Gastrocnemius medialis (tissue), 4 donors: ENCODE results near the gene C12orf75.
"Not testable (repeated sequence)": the region's sequence is repeated elsewhere in the genome, so short reads cannot be mapped to it uniquely, and the experiment has no call there.

Experiments
- POLR2A ChIP-seq, 2 donors: fragments of 450-650 bp; IDR thresholded peaks; one replicate each; pipeline ENCODE4 v1.6.1; 2017; ENCODE audit warnings: antibody characterized with exemption in 2 of 2, mild to moderate bottlenecking in 2 of 2, moderate library complexity in 2 of 2
- TF ChIP-seq, protein P1 (sequence below), 5 experiments: fragments of 450-650 bp in 3 of 5; fragments of 200-600 bp in 2 of 5; sonication (generic) in 2 of 5; IDR thresholded peaks in 4 of 5; conservative IDR thresholded peaks in 1 of 5; 1 replicate in 4 of 5; 2 replicates in 1 of 5; pipeline ENCODE4 v1.5.1; 2016 to 2019; ENCODE audit warnings: antibody characterized with exemption in 5 of 5, mild to moderate bottlenecking in 3 of 5, moderate library complexity in 3 of 5

- TF ChIP-seq, protein P1, sequence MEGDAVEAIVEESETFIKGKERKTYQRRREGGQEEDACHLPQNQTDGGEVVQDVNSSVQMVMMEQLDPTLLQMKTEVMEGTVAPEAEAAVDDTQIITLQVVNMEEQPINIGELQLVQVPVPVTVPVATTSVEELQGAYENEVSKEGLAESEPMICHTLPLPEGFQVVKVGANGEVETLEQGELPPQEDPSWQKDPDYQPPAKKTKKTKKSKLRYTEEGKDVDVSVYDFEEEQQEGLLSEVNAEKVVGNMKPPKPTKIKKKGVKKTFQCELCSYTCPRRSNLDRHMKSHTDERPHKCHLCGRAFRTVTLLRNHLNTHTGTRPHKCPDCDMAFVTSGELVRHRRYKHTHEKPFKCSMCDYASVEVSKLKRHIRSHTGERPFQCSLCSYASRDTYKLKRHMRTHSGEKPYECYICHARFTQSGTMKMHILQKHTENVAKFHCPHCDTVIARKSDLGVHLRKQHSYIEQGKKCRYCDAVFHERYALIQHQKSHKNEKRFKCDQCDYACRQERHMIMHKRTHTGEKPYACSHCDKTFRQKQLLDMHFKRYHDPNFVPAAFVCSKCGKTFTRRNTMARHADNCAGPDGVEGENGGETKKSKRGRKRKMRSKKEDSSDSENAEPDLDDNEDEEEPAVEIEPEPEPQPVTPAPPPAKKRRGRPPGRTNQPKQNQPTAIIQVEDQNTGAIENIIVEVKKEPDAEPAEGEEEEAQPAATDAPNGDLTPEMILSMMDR (IDR thresholded peaks at IDR 0.05 in 4 of 5, conservative IDR thresholded peaks at IDR 0.05 in 1 of 5), result not testable (repeated sequence)
- TF ChIP-seq POLR2A (IDR thresholded peaks at IDR 0.05), result not testable (repeated sequence)
These were observed 27.5 kb upstream of the C12orf75 start for GRCh38 chr12:105302986-105303385.
